ENCODE results near the gene DENND1B.

Gene DENND1B

GRCh38 chr1:197798492-197798891, 23.2 kb upstream of the DENND1B start:
- DNase-seq (ENCODE audit: extremely low read depth, low read depth): no peak

GRCh38 chr1:197797010-197797409, 21.7 kb upstream of the DENND1B start:
- no peak for DNase-seq (ENCODE audit: extremely low read depth, low read depth)
- TF ChIP-seq CTCF (IDR thresholded peaks at IDR 0.05; ENCODE audit: low read depth, low read length): no peak

More at GRCh38 chr1:197798492-197798891, 23.2 kb upstream of the DENND1B start:
- no peak for TF ChIP-seq CTCF (IDR thresholded peaks at IDR 0.05; ENCODE audit: low read depth, low read length)

GRCh38 chr1:197788741-197789739, 13.8 kb upstream of the DENND1B start:
- no peak for TF ChIP-seq CTCF (IDR thresholded peaks at IDR 0.05; ENCODE audit: low read depth, low read length)
- DNase-seq (ENCODE audit: extremely low read depth, low read depth): no peak

GRCh38 chr1:197787623-197788536, 12.6 kb upstream of the DENND1B start:
- TF ChIP-seq CTCF (IDR thresholded peaks at IDR 0.05; ENCODE audit: low read depth, low read length): no peak

GRCh38 chr1:197787056-197787455, 11.8 kb upstream of the DENND1B start:
- no peak for DNase-seq (ENCODE audit: extremely low read depth, low read depth)
- TF ChIP-seq CTCF (IDR thresholded peaks at IDR 0.05; ENCODE audit: low read depth, low read length): no peak

More at GRCh38 chr1:197787623-197788536, 12.6 kb upstream of the DENND1B start:
- DNase-seq (ENCODE audit: extremely low read depth, low read depth): no peak

- no peak for TF ChIP-seq CTCF (IDR thresholded peaks at IDR 0.05; ENCODE audit: low read depth, low read length)
- no peak for DNase-seq (ENCODE audit: extremely low read depth, low read depth)
These were observed 11.0 kb upstream of the DENND1B start for GRCh38 chr1:197786280-197786679.

Measured in AG09319 (cell line).